Endothelial cell of hepatic sinusoid (primary cell): ENCODE measurements around the gene CCL4.

ENCODE experiments used
- in situ Hi-C: cut with HindIII; loops from 2 replicates; pipeline ENCODE4 v1.10.0; 2017; ENCODE audit warnings: low sequenced_read_pairs

Gene CCL4

DNA sequence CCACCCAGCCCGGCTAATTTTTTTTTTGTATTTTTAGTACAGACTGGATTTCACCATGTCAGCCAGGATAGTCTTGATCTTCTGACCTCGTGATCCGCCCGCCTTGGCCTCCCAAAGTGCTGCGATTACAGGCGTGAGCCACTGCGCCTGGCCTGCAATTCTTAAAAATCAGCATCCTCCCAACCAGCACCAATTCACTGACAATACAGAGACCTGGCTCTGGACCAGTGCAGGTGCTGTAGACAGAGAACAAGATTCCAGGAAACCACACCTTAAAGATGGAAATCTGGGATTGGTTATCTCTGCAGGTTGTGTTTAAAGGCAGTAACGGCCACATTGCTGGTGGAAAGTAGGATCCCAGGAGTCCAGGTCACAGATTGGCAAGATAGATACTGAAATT, 39.2 kb downstream of the CCL4 start:
- in situ Hi-C loops = no loop called here

DNA sequence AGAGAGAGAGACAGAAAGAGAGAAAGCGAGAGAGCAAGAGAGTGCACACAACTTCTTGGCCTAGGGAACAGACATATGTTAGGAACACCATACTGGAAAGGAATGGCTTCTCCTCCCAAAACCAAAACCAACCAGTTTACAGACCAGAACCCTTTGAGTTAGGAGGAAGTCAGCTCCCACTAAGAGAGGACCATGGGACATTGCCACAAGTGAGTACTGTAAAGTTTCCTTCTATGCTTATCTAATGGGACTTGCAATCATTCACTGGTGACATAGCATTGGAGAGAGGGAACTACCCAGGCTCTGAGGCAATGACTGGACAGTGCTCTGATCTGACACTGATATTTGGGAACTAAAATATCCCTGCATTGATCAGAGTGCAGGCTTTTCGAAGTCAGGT, 40.4 kb downstream of the CCL4 start:
- in situ Hi-C loops = no loop called here

DNA sequence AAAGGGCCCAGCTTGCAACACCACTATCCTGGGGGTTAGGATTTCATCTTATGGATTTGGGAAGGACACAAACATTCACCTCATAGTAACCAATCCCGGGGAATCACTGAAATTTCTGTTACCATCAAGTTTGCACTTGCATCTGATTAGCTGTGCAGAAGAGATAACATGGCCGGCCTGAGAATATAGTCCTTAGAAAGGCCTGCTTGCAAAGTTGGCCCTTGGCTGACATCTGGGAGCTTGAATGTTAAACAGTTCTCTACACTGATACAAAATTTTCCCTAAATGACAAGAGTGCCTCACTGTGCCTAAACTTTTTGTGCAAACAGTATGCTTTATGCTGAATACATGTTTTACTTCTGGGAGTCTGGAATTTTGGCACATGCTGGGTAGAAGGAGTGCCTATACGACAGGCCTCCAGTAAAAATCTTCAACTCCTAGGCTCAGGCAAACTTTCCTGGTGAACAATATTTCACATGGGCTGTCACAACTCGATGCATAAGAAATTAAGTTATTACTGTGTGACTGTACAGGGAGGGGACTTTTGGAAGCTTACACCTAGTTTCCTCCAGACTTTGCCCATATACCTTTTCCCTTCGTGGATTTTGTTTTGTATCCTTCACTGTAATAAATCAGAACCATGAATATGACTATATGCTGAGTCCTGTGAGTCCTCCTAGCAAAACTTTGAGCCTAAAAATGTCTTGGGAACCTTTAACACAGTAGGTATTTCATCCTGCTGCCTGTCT, 41.5 kb downstream of the CCL4 start:
- in situ Hi-C loops = no loop called here

DNA sequence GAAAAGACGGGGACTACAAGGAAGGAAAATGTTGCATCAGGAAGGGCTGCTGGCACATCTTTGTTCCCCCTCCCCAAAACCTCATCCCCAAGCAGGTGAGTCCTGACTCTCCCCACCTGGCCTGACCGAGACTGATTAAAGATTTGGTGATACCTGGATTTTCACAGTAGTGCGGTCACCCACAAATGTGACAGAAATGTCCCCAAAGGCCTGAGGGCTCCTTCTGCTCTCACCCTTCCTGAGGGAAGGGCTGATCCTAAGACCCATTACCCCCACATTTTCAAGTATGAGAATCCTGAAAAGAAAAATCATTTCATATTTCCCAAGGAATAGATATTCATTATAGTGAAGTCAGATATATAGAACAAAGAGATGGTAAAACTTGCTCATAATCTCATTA, 44.0 kb downstream of the CCL4 start:
- in situ Hi-C loops = no loop called here

DNA sequence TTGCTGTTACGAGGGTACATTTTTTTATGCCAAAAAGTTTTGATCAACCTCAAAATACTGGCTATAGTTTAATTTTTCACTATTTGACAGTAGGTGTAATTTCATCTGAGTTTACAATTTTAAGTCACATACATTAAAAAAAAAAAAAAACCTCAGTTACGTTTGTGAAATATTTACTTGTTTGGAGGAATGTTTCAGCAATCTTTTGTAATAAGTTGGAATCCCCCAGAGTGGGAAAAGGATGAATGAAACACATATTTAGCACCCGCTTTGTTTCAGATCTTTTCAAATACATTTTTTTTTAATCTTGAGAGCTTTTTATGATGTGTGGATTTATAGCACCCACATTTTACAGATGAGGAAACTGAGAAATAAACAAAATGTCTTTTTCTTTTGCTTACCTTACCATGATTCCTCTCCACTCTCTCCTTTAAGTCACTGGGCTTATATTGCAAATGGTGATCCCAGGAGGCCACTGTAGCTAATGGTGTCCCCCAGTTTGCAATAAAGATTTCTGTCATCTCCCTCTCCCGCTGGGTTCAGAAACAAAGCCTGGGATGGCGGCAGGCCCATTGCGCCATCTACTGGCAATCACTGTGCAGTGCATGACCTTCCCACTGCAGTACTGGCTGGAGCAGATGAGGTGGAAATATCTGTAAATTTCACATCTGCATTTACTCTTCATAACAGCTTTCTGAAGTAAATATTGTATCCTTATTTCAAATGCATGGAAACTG, 45.1 kb downstream of the CCL4 start:
- in situ Hi-C loops = no loop called here

DNA sequence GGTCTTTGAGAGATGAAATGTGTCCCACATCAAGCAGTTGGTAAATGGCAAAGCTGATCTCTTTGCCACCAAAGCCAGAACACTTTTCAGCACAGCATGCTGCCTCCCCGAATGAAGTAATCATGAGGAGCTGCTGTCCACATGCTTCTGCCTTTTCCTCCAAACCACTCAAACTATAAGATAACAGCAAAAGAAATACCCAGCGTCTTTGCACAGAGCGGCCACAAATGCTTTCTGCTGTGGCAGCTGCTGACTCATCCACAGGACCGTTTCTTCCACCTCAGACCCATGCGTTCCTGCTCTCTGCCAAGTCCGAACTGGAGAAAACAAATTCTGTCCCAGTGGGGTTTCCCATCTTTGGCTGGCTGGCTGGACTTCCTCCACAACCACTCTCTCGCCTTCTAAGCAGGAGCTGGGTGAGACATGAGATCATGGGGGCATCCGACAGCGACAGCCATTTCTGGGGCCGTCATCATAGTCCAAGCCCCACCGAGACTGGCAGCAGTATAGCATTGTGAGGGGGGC, 45.7 kb downstream of the CCL4 start:
- in situ Hi-C loops = no loop called here

DNA sequence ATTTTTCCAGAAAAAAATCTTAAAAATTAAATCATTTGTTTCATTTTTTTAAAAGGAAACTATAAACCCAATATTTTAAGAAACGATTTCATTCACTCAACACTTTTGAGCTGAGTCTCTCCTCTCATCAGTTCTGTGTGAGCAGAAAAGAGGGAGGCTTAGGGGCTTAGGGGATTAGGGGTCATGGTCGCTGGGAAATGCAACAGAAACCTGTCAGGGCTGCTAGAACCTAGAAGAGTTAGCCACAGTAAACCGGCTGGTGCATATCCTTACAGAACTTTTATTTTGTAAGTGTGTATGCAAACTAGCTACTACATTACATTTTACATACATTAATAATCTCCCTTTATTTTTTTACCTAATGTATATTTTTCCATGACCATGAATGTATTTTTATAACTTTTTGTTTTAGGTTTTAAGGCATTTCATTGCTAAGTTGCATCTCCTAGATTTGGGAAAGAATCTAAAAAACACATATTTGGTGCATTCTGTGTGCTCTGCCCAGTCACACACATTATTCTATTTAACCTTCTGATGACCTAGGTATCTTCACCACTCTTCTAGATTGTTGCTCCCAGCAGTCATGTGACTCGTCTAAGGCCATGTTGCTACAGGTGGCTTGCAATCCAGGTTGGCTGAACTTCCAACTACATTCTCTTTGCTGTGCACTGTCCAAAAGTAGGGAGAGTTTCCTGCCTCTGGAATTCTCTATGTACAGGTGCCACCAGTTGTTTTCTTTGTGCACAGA, 48.4 kb downstream of the CCL4 start:
- in situ Hi-C loops = no loop called here

DNA sequence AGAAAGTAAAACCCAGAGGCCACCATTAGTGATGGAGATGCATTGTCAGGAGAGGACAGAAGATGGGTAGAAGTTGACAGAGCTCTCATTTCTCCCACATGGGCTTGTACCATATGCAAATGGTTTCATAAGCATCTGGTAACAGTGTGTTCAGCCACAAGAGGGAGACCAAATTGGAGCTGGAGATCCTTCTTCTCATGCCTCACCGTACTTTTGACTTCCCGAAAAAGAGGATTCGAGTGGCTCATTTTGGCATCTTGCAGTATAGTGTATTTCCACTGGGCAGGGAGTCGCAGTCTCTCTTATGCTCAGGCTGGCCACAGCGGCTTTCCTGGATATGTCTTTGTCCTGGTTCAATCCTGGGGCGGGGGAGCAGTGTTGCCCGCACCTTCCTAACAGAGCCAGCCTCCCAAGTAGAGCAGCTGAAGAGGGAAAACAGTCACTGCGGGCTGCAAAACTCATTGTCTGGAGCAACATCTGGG, 49.1 kb downstream of the CCL4 start:
- in situ Hi-C loops = no loop called here

DNA sequence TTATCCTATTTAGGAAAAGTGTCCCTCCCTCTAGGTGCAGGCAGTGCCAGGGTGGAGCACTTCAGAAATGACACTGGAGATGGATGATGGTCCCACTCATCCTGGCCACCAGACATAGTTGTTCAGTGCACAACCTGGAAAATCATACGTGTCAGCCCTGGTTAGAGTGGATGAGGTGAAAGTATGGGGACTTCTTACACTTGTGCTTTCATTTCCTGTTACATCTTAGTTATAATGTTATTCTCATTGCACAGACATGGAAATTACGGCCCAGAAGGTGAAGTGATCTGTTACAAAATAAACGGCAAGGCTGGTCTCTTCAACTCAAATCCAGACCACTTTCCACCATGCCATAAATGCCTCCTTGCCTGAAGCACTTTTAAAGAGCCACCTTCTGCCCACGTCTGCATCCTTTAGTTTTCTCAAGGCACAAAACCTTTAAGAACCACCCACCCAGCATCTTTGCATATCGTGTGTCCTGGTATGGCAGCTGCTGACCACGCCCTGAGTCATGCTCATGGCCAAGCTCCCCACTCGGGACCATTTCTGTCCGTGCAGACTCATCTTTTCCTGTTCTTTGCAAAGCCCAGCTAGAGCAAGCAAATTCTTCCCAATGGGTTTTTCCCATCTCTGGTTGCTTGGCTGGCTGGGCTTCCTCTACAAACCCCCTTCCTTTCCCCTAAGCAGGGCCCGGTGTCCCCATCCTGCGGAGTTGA, 50.4 kb downstream of the CCL4 start:
- in situ Hi-C loops = no loop called here
